Measurements from ENCODE around the gene EIF3L. TPM values are rescaled to one million over a fixed set of nuclear protein-coding genes. Genes with fewer than 3 reads are reported as not detected.

The EIF3L gene
- total RNA-seq, 1 donor, result 457 TPM

GRCh38 chr22:37906364-37907008 is 57.3 kb downstream of the EIF3L start:
- H3K4me3 ChIP-seq (ENCODE audit: low read depth, low read length), result peak overlapping the region; percentile 81
- DNase-seq (ENCODE audit: low read depth), result no peak
- TF ChIP-seq CTCF (IDR thresholded peaks at IDR 0.05; ENCODE audit: insufficient read depth, low read length), result no peak

GRCh38 chr22:37907036-37907954 is 58.1 kb downstream of the EIF3L start:
- no peak for DNase-seq (ENCODE audit: low read depth)
- H3K4me3 ChIP-seq (ENCODE audit: low read depth, low read length), result peak overlapping the region; percentile 81
- no peak for TF ChIP-seq CTCF (IDR thresholded peaks at IDR 0.05; ENCODE audit: insufficient read depth, low read length)

GRCh38 chr22:37909766-37910165 is 60.5 kb downstream of the EIF3L start:
- DNase-seq (ENCODE audit: low read depth), result no peak

GRCh38 chr22:37910890-37911672 is 61.9 kb downstream of the EIF3L start:
- no peak for TF ChIP-seq CTCF (IDR thresholded peaks at IDR 0.05; ENCODE audit: insufficient read depth, low read length)

More at GRCh38 chr22:37909766-37910165, 60.5 kb downstream of the EIF3L start:
- no peak for TF ChIP-seq CTCF (IDR thresholded peaks at IDR 0.05; ENCODE audit: insufficient read depth, low read length)
- H3K4me3 ChIP-seq (ENCODE audit: low read depth, low read length), result no peak overlapping the region

GRCh38 chr22:37911697-37912096 is 62.5 kb downstream of the EIF3L start:
- H3K4me3 ChIP-seq (ENCODE audit: low read depth, low read length), result no peak overlapping the region
- no peak for TF ChIP-seq CTCF (IDR thresholded peaks at IDR 0.05; ENCODE audit: insufficient read depth, low read length)
- no peak for DNase-seq (ENCODE audit: low read depth)

More at GRCh38 chr22:37910890-37911672, 61.9 kb downstream of the EIF3L start:
- no peak for DNase-seq (ENCODE audit: low read depth)
- no peak overlapping the region for H3K4me3 ChIP-seq (ENCODE audit: low read depth, low read length)

GRCh38 chr22:37912171-37912570 is 63.0 kb downstream of the EIF3L start:
- DNase-seq (ENCODE audit: low read depth), result no peak
- H3K4me3 ChIP-seq (ENCODE audit: low read depth, low read length), result no peak overlapping the region
- TF ChIP-seq CTCF (IDR thresholded peaks at IDR 0.05; ENCODE audit: insufficient read depth, low read length), result no peak

Data from fibroblast of the aortic adventitia (primary cell).